WI38 (cell line): ENCODE results near the gene CSRNP3.

Source experiments
- H3K4me3 ChIP-seq: 2 replicates; pipeline ENCODE4 v1.5.1; 2011; ENCODE audit warnings: low read depth, mild to moderate bottlenecking, control low read depth, low read length
- CTCF ChIP-seq: IDR thresholded peaks from 2 replicates; pipeline ENCODE4 v1.5.1; 2012; ENCODE audit warnings: low read depth, mild to moderate bottlenecking, control low read depth, low read length

CSRNP3 gene

DNA sequence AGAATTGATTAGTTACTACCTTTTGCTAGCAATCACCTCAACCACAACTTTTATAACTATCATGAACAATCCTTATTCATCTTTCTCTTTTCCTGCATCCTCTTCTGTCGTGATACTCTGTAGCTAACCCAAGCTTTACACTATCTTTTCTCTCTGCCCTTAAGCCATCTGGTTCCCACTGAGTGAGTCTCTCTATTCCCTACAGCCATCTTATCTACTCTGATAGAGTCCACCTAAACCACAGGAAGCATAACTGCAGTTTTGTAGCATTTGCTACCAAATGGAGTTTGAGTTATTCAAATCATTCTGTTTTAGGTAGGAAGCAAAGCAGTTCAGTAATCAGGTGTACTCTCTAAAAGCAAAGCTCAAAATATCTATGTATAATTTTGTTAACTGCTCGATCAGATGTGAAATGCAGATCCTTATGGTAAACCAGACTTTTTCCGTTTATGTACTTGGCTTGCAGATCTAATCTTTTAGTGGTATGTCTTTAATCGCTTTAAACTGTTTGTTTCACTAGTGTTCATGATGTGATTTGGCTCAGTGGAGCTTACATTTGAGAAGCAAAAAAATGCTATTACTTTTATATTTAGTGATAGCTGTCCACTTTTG lies 91.0 kb downstream of the CSRNP3 start:
- TF ChIP-seq CTCF, result no peak
- H3K4me3 ChIP-seq, result no peak overlapping the region

DNA sequence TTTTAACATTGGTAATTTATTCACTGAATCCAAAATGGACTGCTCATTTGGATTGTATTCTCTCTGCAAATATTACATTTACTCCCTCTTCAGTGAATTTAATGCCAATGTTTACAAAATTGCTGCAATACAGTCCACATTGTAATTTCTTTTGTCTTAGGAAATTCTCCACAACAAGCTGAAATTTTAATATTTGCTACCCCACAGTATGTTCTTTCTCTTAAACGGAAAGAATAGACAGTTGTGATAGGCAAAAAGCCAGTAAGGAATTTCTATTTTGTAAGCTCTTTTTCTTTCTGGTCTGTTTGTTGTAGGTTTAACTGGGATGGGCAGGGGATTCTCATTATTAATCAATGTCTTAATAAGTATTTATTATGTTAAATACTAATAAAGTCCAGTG lies 92.0 kb downstream of the CSRNP3 start:
- TF ChIP-seq CTCF, result no peak
- H3K4me3 ChIP-seq, result no peak overlapping the region

DNA sequence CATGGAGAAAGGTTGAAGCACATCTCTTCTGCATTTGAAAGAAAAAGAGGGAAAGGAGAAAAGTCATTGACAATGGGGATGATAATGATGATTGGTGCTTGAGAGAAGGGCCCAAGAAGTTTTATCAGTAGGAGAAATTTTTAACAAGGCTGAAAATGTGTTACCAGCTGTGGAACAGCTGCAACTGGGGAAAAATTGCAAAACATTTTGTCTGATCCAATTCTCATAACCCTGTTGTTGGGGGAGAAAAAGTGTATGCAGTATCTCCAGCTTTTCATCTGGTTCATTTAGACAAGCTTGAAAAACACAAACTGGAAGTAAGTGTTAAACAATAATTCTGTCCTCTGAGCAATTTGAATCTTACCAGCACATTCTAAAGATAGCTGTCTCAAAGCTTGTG lies 92.7 kb downstream of the CSRNP3 start:
- H3K4me3 ChIP-seq, result no peak overlapping the region
- no peak for TF ChIP-seq CTCF

- no peak for TF ChIP-seq CTCF
- no peak overlapping the region for H3K4me3 ChIP-seq
Observed at GRCh38 chr2:165563468-165564225, 94.1 kb downstream of the CSRNP3 start.

DNA sequence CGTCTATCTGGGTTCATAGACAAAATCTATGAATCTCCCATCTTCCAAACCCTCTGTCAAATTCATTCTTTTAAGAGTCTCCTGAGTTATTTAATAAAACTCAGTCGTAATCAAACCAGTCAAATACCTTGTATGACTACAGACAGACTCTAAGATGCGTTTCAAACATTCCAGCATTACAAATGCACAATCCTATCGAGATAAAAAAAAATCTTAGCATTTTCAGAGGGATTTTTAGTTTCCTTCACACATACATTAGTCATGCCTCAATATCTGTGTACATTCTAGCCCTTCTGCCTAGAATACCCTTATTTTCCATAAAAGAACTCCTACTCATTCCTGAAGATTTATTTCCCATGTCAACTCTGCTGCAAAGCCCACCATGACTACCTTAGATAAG lies 96.5 kb downstream of the CSRNP3 start:
- no peak for TF ChIP-seq CTCF

DNA sequence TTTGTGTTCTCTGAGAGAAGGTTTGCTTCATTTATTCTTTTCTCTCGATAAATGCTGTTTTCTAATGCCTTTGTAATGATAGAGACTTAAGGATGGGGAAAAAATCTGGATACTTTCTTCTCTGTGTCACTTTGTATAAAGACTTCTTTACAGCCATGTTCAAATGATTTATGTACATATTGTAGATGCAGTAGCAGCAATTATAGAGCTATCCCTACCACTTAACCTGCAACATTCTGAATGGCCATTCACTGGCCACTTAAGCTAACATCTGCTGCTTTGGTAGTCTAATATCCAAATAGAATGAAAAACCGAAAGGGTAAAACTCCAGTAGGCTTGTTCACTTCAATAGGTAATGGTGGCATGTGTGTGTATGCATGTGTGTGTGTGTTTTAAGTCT lies 97.8 kb downstream of the CSRNP3 start:
- H3K4me3 ChIP-seq, result no peak overlapping the region
- no peak for TF ChIP-seq CTCF

More for the DNA sequence above, 96.5 kb downstream of the CSRNP3 start:
- H3K4me3 ChIP-seq, result no peak overlapping the region

- no peak for TF ChIP-seq CTCF
Observed at GRCh38 chr2:165568361-165568760, 98.9 kb downstream of the CSRNP3 start.

More at GRCh38 chr2:165568361-165568760, 98.9 kb downstream of the CSRNP3 start:
- H3K4me3 ChIP-seq, result no peak overlapping the region
